Stimulated activated CD4-positive, alpha-beta T cell treated with anti-CD3 and anti-CD28 coated beads, Interleukin-1b, Interleukin-23, amount 100 ng/mL, for 1 hour (primary cell): Measurements from ENCODE around the gene HDHD2.
A peak's percentile ranks its signal among the peaks of the same experiment; 100 is the strongest.
"Not testable (repeated sequence)": the region's sequence is repeated elsewhere in the genome, so short reads cannot be mapped to it uniquely, and the experiment has no call there.

Experiments
- DNase-seq, 2 donors: peaks; one replicate each; pipeline ENCODE4 v3.0.0-alpha.2; 2020; ENCODE audit warnings: low read depth in 2 of 2

Gene HDHD2, protein sequence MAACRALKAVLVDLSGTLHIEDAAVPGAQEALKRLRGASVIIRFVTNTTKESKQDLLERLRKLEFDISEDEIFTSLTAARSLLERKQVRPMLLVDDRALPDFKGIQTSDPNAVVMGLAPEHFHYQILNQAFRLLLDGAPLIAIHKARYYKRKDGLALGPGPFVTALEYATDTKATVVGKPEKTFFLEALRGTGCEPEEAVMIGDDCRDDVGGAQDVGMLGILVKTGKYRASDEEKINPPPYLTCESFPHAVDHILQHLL

DNA sequence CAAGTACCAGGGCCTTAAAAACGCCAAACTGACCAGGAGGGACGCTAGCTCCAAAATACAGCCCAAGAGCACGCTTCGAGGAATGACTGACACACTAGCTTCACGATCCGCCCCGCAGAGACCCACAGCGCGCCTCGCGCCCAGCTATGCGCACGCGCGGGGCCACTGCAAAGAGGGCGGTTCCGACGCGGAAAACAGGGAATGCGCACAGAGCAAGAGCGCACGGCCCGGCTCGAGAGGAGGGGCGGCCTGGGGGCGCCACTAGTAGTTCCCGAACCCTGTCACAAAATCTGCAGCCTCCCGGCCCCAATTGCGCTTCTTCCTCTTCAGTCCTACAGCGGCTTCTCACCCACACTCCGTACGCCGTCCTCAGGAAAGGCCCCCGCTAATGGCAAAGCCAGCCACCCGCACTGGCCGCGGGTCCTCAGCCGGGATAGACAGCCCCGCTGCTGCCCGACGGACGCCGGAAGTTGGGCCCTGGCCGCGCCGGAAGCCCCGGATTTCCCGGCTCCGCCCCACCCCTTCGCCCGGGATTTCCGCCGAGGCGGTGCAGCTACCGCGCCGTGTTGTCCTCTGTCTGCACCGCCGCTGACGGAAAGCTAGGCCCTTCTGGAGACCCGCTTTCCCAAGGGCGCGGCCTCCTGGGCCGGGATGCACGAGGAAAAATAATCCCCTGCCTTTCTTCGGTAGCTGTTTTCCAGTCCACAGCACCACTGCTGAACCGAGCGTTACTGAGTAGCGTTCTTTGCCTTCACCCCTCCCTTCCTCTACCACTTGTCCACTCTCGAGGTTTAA, at the start of gene HDHD2:
TSS of gene HDHD2 (minus strand) at position 472 of the 795 bp plus-strand sequence. CDS start 14,061 bp downstream, outside the sequence.
- peak; percentile 36 to 74 for DNase-seq

DNA sequence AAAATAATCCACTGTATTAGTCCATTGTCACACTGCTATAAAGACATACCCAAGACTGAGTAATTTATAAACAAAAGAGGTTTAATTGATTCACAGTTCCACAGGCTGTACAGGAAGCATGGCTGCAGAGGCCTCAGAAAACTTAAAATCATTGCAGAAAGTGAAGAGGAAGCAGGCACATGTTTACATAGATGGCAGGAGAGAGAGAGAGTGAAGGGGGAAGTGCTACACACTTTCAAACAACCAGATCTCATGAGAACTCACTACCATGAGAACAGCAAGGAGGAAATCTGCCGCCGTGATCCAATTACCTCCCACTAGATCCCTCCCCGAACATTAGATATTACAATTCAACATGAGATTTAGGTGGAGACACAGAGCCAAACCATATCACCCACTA, 45.7 kb upstream of the HDHD2 start:
- DNase-seq, result not testable (repeated sequence)

DNA sequence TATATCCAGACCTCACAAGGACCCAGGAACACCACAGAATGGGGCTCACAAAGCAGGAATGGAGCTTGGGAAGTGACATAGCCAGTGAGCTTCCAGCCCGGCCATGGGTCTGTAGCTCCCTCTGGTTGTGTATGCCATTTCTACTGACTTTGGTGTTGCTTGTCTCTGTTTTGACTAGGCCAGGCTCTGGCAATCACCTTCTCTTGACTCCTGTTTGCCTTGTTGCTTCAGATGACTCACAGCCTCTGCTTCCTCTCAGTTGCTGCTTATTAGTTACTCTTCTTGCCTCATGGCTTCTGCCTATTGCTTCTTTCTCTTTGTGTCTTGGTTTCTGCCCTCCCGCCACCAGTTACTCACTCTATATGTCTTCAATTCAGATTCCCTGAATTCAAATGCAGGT, 41.7 kb upstream of the HDHD2 start:
- no peak for DNase-seq

DNA sequence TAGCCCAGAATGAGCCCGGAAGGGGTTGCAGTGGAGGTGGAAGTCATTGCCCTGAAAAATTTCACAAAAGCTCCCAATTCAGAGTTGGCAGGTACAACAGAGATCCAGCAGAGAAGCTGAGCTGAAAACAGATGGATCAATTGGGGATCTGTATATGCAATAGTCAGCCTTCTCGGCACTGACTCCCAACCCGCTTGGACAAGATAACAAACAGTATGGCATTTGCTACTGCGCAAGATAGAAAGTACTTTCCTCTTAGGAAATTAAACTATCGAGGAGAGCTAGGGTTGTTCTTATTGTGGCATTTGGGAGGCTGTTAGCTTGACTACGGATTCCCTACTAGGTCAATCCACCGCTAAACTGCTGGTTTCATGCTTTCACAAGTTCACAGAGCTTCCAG, 37.4 kb upstream of the HDHD2 start:
- DNase-seq, result no peak

DNA sequence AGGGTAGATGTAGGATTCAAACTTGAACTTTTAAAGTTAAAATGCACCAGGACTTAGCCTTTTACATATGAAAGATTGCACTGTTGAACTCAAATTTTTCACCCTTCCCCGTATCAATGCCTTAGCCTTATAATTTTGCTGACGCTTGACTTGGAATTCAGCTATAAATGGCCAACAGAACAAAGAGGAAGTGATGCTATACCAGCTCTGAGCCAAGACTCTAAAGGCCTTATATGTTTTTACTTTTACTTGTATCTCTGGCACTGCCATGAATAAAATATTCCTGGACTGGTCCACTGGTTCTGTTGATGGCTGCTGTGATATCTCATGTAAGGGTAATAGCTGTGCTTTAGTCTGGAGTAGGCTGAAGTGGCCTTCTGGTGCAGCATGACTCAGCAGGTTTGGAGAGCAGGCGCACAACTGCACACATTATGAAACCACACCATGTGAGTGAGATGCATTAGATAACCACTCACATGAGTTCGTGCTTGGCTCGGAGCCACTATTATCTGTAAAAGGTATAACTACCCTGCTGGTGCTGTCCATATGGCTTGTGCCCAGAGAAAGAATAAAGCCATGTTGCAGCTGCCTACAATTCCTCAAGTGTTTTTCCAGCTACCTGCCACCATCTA, 34.2 kb upstream of the HDHD2 start:
- no peak for DNase-seq

DNA sequence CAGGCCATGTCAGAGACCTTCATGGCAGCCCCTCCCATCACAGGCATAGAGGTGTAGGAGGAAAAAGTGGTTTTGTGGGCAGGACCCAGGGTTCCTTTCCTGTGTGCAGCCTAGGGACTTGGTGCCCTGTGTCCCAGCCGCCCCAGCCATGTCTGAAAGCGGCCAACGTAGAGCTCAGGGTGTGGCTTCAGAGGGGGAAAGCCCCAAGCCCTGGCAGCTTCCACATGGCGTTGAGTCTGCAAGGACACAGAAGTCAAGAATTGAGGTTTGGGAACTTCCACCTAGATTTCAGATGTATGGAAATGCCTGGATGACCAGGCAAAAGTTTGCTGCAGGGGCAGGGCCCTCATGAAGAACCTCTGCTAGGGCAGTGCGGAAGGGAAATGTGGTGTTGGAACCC, 31.9 kb upstream of the HDHD2 start:
- not testable (repeated sequence) for DNase-seq

DNA sequence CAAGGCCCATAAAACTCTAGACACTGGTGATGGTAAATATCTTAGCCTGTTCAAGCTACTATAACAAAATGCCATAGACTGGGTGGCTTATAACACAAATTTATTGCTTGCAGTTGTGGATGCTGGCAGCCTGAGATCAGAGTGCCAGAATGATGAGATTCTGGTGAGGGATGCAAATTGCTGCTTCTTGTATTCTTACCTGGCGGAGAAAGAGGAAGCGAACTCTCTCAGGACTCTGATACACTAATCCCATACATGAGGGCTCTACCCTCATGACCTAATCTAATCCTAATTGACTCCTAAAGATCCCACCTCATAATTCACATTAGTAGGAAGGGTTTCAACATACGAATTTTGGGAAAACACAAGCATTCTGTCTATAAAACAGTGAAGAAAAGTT, 30.5 kb upstream of the HDHD2 start:
- DNase-seq, result no peak

DNA sequence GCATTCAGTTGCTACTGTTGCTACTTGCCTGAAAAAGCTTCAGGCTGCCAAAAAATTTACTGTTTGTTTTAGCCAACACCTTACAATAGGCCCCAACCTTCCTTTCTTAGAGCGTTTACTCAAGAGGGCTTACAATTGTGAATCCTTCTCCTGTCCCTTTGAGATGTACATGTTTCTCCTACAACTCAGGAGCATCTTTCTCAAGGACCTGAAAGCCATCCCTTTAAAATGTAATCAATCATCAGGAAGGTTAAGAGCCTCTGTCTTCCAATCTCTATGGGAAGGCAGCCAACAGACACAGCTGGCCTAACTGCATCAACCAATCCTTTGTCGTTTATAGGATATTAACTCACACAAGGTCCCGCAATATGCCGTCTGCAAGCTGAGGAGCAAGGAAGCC, 29.2 kb upstream of the HDHD2 start:
- DNase-seq, result no peak

DNA sequence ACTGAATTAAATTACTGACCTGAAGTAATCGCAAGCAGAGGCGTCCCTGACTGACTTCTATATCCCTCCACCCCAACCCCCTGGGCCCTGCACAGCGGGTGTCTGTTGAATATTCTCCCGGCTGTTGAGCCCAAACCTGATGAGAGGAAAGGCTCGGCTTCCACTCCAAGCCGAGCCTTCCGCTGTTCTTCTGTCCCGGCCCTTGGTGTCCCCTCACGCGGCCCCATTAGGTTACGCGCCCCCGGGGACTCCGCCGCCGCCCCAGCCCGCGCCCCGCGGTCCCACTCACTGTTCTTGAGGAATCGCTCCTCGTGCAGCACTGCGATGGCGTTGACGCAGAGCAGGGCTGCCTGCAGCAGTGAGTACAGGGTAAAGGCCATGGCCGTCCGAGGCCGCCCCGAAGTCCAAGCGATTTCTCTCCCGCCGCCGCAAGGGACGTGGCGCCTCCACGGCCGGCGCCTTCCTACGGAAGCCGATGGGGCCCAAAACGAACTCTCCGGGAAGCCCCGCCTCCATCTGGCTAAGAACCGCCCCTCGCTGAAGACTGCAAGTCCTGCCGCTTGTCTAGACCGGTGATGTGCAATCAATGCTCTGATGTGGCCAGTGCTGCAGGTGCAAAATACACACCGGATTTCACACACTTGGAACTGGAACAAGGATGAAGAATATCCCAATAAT, 25.7 kb upstream of the HDHD2 start, which contains the start of gene IER3IP1:
TSS of gene IER3IP1 (minus strand) at position 467 of the 678 bp plus-strand sequence. CDS start at position 380, 87 bp downstream.
- peak; percentile 61 to 86 for DNase-seq

DNA sequence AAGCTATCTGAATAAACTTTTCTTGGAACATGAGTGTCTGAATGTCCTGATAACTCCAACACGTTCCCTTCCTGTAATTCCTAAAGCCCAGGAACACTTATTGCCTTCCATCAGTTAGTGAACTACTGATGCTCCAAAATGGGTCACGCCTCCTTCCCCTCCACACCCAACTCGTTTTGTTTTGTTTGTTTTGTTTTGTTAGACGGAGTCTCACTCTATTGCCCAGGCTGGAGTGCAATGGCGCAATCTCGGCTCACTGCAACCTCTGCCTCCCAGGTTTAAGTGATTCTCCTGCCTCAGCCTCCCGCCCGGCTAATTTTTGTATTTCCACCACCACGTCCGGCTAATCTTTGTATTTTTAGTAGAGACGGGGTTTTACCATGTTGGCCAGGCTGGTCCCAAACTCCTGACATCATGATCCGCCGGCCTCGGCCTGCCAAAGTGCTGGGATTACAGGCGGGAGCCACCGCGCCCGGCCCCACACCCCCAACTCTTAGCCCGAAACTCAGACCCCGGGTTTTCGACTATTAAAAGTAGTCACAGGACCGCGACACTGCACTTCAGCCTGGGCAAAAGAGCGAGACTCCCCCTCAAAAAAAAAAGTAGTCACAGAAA, 25.1 kb upstream of the HDHD2 start:
- no peak for DNase-seq

DNA sequence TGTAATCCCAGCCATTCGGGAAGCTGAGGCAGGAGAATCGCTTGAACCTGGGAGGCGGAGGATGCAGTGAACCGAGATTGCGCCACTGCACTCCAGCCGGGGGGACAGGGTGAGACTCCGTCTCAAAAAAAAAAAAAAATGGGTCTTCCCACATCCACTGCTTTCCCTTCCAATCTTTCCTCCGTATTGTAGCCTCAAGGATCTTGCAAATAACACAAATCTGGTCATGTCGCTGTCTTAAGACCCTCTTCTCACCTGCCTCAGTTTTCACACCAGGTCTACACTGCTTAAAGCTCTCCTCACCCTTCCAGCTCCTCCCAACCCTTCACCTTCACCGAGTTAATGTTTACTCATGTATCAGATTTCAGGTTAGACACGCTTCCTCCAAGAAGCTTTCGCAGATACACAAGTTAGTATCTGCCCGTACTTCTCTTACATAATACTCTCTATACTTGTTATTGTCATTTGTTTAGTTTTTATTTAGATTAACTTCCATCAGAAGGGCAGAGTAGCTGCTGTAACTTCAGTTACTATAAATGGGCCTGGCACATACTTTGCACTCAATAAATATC, 24.3 kb upstream of the HDHD2 start:
- DNase-seq, result no peak

DNA sequence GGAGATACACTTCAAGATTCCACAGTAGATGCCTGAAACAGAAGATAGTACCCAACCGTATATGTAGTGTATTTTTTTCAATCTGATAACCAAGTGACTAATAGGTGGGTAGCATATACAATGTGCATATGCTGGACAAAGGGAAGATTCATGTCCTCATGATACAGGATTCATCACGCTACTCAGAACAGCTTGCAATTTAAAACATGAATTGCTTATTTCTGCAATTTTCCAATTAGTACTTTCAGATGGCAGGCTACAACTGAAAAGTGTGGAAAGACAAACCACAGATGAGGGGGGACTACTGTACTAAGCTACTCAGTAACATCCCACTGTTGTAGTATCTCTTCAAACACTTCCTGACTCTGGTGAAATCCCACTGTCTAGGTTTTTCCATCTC, 22.2 kb upstream of the HDHD2 start:
- DNase-seq, result no peak

DNA sequence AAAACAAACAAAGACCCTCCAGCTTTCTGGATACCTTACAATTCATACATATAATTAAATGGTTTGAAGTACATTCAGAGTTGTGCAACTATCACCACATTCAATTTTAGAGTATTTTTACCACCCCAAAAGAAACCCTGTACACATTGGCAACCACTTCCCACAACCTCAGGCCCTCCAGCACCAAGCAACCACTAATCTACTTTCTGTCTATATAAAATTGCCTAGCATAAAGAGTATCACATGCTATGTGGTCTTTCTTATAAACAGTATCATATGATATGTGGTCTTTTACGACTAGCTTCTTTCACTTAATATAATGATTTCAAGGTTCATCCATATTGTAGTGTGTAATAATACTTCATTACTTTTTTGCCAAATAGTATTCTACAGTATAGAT, 18.6 kb upstream of the HDHD2 start:
- no peak for DNase-seq

DNA sequence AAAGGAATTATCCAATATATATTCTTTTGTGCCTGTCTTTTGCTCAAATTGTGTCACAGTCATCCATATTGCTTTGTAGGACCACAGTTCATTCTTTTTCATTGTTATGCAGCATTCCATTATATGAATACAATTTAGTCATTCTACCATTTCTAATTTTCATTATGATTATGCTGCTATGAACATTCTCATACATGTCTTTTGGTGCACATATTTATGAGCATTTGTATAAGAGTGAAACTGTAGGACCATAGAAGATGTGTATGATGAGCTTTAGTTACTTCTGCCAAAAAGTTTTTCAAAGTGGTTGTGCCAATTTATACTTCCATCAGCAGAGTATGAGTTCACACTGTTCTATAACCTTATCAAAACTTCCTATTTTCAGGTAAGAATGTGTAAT, 18.2 kb upstream of the HDHD2 start:
- no peak for DNase-seq

DNA sequence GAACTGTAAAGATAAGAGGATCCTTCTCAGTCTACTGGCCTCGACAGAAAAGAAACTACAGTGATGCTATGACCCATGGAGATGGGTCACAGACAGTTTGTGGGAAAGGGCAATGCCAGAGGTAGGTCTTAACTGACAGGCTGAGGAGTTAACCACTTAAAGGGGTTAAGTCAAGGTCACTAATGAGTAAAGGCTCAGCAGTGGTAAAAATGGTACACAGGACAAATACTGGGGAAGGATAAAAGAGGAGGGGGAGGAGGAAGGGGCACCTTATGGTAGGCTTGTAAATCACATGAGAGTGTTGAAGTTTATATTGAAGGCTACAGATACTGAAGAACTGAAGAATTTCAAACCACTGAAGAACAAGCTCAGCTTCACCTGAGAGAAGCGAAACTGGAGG, 16.0 kb upstream of the HDHD2 start:
- no peak for DNase-seq

DNA sequence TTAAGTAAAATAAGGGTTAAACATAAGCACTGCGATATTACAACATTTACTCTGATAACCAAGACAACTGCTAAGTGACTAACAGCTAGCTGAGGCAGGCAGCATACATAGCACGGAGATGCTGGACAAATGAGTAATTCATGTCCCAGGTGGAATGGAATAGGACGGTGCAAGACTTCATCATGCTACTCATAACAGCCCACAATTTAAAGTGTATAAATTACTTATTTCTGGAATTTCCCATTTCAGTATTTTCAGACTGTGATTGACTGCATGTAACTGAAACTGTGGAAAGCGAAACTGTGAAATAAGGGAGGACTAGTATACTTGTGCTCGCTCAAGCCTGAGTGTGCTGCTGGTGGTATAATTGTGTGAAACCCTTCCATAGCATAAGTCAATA, 12.9 kb upstream of the HDHD2 start:
- no peak for DNase-seq

DNA sequence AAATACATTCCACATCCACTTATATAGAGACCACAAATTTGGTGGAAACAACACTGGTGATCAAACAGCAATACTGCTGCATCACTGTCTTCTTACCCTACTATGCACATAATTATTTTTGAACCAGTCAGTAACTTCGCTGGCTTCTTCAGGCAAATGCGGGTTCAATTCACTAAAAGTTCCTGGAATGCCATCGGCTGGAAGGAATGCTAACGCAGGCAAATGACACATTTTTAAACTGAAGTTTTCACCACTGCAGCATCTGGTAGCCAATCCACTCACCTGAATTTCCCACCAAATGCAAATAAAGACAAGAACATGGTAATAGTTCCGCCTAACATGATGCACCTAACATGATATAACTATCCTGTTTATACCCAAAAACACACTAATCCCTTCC, 10.0 kb upstream of the HDHD2 start:
- no peak for DNase-seq

DNA sequence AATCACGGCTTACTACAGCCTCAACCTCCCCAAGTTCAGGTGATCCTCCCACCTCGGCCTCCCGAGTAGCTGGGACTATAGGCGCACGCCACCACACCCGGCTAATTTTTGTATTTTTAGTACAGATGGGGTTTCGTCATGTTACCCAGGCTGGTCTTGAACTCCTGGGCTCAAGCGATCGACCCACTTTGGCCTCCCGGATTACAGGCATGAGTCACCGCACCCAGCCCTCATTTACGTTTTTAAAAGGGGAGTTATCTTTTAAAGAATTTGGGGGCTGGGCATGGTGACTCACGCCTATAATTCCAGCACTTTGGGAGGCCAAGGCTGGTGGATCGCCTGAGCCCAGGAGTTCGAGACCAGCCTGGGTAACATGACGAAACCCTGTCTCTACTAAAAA, 8.1 kb upstream of the HDHD2 start:
- DNase-seq, result not testable (repeated sequence)

DNA sequence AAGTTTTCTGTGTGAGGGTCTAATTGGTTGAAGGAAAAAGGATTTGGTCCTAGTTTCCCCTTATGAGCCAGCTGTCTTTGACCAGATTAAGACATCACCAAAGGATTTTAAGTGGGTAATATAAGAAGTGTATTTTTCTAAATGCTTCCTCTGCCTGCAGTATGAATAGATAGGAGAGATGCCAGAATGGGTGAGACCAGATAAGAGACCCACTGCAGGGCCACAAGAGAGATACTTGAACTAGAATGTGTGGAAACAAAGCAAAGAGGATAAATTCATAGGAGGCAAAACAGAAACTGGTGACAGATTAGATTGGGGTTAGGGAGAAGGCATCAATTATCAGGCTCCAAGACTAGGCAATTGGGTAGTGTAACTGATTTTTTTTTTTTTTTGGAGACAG, 1.1 kb upstream of the HDHD2 start:
- no peak for DNase-seq

DNA sequence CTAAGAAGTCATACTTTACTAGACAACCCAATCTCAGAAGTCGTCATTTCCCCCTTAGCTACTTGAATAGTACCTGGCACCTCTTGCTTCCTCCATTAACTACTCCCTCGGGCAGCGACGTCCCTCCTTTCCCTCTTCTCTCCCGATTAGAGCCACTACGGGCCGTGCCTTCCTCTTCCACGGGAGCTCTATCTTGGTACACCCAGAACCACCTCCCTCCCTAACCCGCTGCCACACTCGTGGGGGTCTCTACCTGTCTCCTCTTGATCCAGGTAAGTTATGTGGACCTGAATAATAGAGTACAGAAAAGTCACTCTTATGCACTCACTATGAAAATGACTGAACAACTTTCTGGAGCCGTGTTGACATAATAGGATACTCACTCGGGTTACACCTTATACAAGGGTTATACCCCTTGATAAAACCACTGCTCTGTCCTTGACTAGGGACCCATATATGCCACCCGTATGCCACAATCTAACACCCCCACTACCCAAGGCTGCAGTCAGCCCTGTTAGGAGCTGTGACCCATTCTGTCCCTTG, 595 bp upstream of the HDHD2 start:
- DNase-seq, result no peak

DNA sequence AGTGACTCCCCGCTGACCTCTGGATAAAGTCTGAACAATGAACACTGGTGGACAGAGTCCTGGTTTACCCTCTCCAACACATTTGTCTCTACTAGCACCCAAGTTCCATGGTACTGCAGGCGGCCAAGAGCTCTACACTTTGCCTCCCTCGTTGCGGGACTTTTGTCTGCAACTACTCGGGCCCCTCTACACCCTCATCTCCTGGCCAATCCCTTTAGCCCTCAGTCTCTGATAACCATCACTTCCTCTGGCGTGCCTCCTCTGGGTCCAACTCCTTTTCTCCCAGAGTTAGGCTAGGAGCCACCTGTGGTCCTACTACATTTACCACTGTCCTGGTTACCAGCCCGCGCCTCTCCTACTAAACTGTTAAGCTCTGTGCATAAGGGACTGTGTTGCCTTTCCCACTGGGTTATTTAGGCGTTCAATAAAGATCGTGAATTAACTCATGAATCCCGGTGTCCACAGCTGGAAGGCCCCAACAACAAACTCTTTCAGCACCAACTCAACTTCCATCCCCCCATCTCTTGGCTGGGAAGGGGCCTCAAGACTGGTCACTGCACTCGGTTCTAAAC, 757 bp downstream of the HDHD2 start:
- no peak for DNase-seq
